Measurements from ENCODE around the gene ETV2. TPM values are rescaled to one million over a fixed set of nuclear protein-coding genes. Genes with fewer than 3 reads are reported as not detected.
A peak's percentile ranks its signal among the peaks of the same experiment; 100 is the strongest.

Gene ETV2
- polyA plus RNA-seq, 2 of the 4 experiments (the other 2 are of a cell fraction), result 0.36 to 1.3 TPM

GRCh38 chr19:35644987-35645679, 3.6 kb downstream of the ETV2 start:
- ChIA-PET POLR2A (interaction anchor here (0.6 to 2.2 kb wide), 8 partner anchors 9 to 409 kb away, joined by 3 to 9 read pairs (median 4); partner anchors contain the start of genes HAUS5, LIN37 and THAP8), CTCF (interaction anchor here (0.9 to 4.2 kb wide), 8 partner anchors 11 to 292 kb away, joined by 3 to 28 read pairs (median 4); partner anchors contain the start of gene HAUS5)
- 29% methylated on average over 14 of the region's 20 CpGs for WGBS (ENCODE audit: missing lambda C conversion rate)

DNA sequence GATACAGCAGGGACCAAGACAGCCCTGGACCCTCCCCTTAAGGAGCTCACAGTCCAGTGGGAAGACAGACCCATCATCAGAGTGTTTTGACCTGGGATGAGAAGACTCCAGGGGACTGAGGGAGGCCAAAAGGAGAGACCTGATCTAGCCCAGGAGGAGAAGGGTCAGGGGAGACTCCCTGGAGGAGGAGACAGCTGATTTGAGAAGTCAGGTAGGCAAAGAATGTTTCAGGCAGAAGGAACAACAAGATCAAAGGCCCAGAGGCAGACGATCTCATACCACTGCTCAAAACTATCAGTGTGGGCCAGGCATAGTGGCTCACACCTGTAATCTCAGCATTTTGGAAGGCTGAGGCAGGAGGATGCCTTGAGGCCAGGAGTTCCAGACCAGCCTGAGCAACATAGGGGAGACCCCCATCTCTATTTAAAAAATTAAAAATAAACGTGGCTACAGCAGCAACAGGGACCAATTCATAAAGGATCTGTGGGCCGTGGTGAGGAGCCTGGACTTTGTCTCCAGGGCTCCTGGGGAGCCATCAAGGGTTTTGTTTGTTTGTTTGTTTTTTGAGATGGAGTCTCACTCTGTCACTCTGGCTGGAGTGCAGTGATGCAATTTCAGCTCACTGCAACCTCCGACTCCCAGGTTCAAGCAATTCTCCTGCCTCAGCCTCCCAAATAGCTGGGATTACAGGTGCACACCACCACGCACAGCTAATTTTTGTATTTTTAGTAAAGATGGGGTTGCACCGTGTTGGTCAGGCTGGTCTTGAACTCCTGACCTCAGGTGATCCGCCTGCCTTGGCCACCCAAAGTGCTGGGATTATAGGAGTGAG, 4.4 kb downstream of the ETV2 start:
- H3K4me1 ChIP-seq, result peaks cover 25% of the 10 kb centered on the region
- DNase-seq (ENCODE audit: low read depth in 1 of 2, low spot score in 1 of 2), result no peak
- no peaks in the 10 kb centered on the region for H3K9me3 ChIP-seq
- TF ChIP-seq EHF (CRISPR knock-in tag; IDR thresholded peaks at IDR 0.05), result no peak
- TF ChIP-seq FOSB (CRISPR knock-in tag; IDR thresholded peaks at IDR 0.05), result no peak
- TF ChIP-seq NFE2L2 (conservative IDR thresholded peaks at IDR 0.05; ENCODE audit: low read length), result no peak
- no peak for TF ChIP-seq CEBPB (IDR thresholded peaks at IDR 0.05)
- no peak for TF ChIP-seq BCL3 (IDR thresholded peaks at IDR 0.05)
- no peak for TF ChIP-seq FOSL2 (IDR thresholded peaks at IDR 0.05)
- no peak for TF ChIP-seq FOSL2 (CRISPR knock-in tag; IDR thresholded peaks at IDR 0.05)
- 67% methylated on average over 7 of the region's 7 CpGs for WGBS (ENCODE audit: missing lambda C conversion rate)
- peak overlapping the region; percentile 98; the same call in 2 of the 3 replicates for H3K4me2 ChIP-seq
- no peak for ATAC-seq
- no peak for FAIRE-seq
- POLR2A ChIA-PET, result interaction anchor here (0.6 kb wide), 1 partner anchor 343 kb away, joined by 6 read pairs; no protein-coding TSS in a partner anchor
- no peak overlapping the region for H3K4me3 ChIP-seq
- CTCF ChIA-PET, result interaction anchor here (0.9 to 4.2 kb wide), 6 partner anchors 10 to 285 kb away, joined by 3 to 28 read pairs (median 4); no protein-coding TSS in a partner anchor
- peak overlapping the region in 1 of 2 experiments; percentile 74; a peak in 2 of 6 replicates for H3K27ac ChIP-seq

More at GRCh38 chr19:35644987-35645679, 3.6 kb downstream of the ETV2 start:
- H3K4me1 ChIP-seq, result peaks cover 25% of the 10 kb centered on the region
- H3K4me3 ChIP-seq, result peak overlapping the region; percentile 61
- peak overlapping the region; percentile 98 for H3K4me2 ChIP-seq
- FAIRE-seq (no peak), DNase-seq (ENCODE audit: low read depth in 1 of 2, low spot score in 1 of 2) (peak; percentile 79 to 81), ATAC-seq (peak; percentile 22 to 35)
- no peaks in the 10 kb centered on the region for H3K9me3 ChIP-seq
- H3K27ac ChIP-seq, result peak overlapping the region; percentile 38 to 74
- TF ChIP-seq RCOR1 (IDR thresholded peaks at IDR 0.05; ENCODE audit: low read depth, low read length) (no peak), PHF8 (IDR thresholded peaks at IDR 0.05; ENCODE audit: borderline replicate concordance, low read depth) (0 out of 2 replicates have a peak, but pooled peaks have one; percentile 9), JUN (IDR thresholded peaks at IDR 0.05) (no peak), HES2 (IDR thresholded peaks at IDR 0.05) (no peak), BCL3 (IDR thresholded peaks at IDR 0.05) (no peak), HOXB5 (CRISPR knock-in tag; IDR thresholded peaks at IDR 0.05) (no peak), TFCP2L1 (CRISPR knock-in tag; IDR thresholded peaks at IDR 0.05) (0 out of 2 replicates have a peak, but pooled peaks have one; percentile 6), RAD21 (conservative IDR thresholded peaks at IDR 0.05 in 1 of 2, IDR thresholded peaks at IDR 0.05 in 1 of 2) (no peak), HEYL (CRISPR knock-in tag; IDR thresholded peaks at IDR 0.05) (no peak), ELK1 (IDR thresholded peaks at IDR 0.05; ENCODE audit: low read depth, low read length) (no peak), CBX2 (IDR thresholded peaks at IDR 0.05; ENCODE audit: borderline replicate concordance, low read depth) (no peak), CBX8 (IDR thresholded peaks at IDR 0.05) (no peak), TP53 (CRISPR knock-in tag; IDR thresholded peaks at IDR 0.05) (no peak), KDM5A (IDR thresholded peaks at IDR 0.05) (no peak), RNF2 (IDR thresholded peaks at IDR 0.05; ENCODE audit: borderline replicate concordance, low read depth) (0 out of 2 replicates have a peak, but pooled peaks have one; percentile 18), KDM1A (IDR thresholded peaks at IDR 0.05; ENCODE audit: low read depth) (no peak), MYC (IDR thresholded peaks at IDR 0.05; ENCODE audit: borderline replicate concordance, low read length) (peak; percentile 19; the same call in 1 of the 2 replicates), FOXS1 (CRISPR knock-in tag; IDR thresholded peaks at IDR 0.05) (no peak), MAFK (IDR thresholded peaks at IDR 0.05; ENCODE audit: partially characterized antibody) (no peak)
- TF ChIP-seq, protein P1, sequence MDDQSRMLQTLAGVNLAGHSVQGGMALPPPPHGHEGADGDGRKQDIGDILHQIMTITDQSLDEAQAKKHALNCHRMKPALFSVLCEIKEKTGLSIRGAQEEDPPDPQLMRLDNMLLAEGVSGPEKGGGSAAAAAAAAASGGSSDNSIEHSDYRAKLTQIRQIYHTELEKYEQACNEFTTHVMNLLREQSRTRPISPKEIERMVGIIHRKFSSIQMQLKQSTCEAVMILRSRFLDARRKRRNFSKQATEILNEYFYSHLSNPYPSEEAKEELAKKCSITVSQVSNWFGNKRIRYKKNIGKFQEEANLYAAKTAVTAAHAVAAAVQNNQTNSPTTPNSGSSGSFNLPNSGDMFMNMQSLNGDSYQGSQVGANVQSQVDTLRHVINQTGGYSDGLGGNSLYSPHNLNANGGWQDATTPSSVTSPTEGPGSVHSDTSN (IDR thresholded peaks at IDR 0.05), result no peak

All from A549 (cell line).